IMR-90 (cell line): ENCODE results near the gene PYY.

Experiments used
- CTCF ChIP-seq: conservative IDR thresholded peaks from 2 replicates; pipeline ENCODE4 v1.5.1; 2012; ENCODE audit warnings: mild to moderate bottlenecking, low read depth, low read length, improper control_type of control experiment
- POLR2A ChIP-seq: IDR thresholded peaks from 2 replicates; pipeline ENCODE4 v1.6.1; 2012; ENCODE audit warnings: mild to moderate bottlenecking, low read depth, low read length
- RAD21 ChIP-seq: IDR thresholded peaks from 2 replicates; pipeline ENCODE4 v1.6.1; 2012; ENCODE audit warnings: low read length, improper control_type of control experiment

GRCh38 chr17:43907998-43908721, 45.6 kb downstream of the PYY start:
- TF ChIP-seq CTCF (no peak), RAD21 (no peak), POLR2A (no peak)
